ENCODE results near the gene OPCML.

OPCML gene

GRCh38 chr11:132802947-132803346 lies 729.4 kb downstream of the OPCML start:
- Histone ChIP-seq H3K4me1 (ENCODE audit: control insufficient read depth in 1 of 2, insufficient read depth in 1 of 2, low read depth in 1 of 2, low read length in 1 of 2) (no peaks in the 10 kb centered on the region), H3K36me3 (no peaks in the 10 kb centered on the region), H3K9me3 (no peaks in the 10 kb centered on the region), H3K27ac (no peak overlapping the region), H3K27me3 (no peaks in the 10 kb centered on the region), H3K4me3 (ENCODE audit: low read depth in 1 of 2, low read length in 1 of 2) (no peak overlapping the region)
- no peak for TF ChIP-seq CTCF (IDR thresholded peaks at IDR 0.05)

- Histone ChIP-seq H3K27me3 (no peaks in the 10 kb centered on the region), H3K4me3 (ENCODE audit: low read depth in 1 of 2, low read length in 1 of 2) (no peak overlapping the region), H3K9me3 (no peaks in the 10 kb centered on the region), H3K27ac (no peak overlapping the region), H3K36me3 (no peaks in the 10 kb centered on the region), H3K4me1 (ENCODE audit: control insufficient read depth in 1 of 2, insufficient read depth in 1 of 2, low read depth in 1 of 2, low read length in 1 of 2) (no peaks in the 10 kb centered on the region)
- TF ChIP-seq CTCF (IDR thresholded peaks at IDR 0.05), result no peak
These were observed 738.5 kb downstream of the OPCML start for GRCh38 chr11:132793831-132794230.

GRCh38 chr11:132792341-132793140 lies 739.8 kb downstream of the OPCML start:
- H3K27ac ChIP-seq, result no peak overlapping the region
- TF ChIP-seq CTCF (IDR thresholded peaks at IDR 0.05), result no peak
- H3K9me3 ChIP-seq, result no peaks in the 10 kb centered on the region

GRCh38 chr11:132790971-132791370 lies 741.3 kb downstream of the OPCML start:
- Histone ChIP-seq H3K27me3 (no peaks in the 10 kb centered on the region), H3K36me3 (no peaks in the 10 kb centered on the region), H3K9me3 (no peaks in the 10 kb centered on the region), H3K4me3 (ENCODE audit: low read depth in 1 of 2, low read length in 1 of 2) (no peak overlapping the region), H3K4me1 (ENCODE audit: control insufficient read depth in 1 of 2, insufficient read depth in 1 of 2, low read depth in 1 of 2, low read length in 1 of 2) (no peaks in the 10 kb centered on the region), H3K27ac (no peak overlapping the region)
- no peak for TF ChIP-seq CTCF (IDR thresholded peaks at IDR 0.05)

More at GRCh38 chr11:132792341-132793140, 739.8 kb downstream of the OPCML start:
- Histone ChIP-seq H3K36me3 (no peaks in the 10 kb centered on the region), H3K27me3 (no peaks in the 10 kb centered on the region), H3K4me1 (ENCODE audit: control insufficient read depth in 1 of 2, insufficient read depth in 1 of 2, low read depth in 1 of 2, low read length in 1 of 2) (no peaks in the 10 kb centered on the region), H3K4me3 (ENCODE audit: low read depth in 1 of 2, low read length in 1 of 2) (no peak overlapping the region)

DNA sequence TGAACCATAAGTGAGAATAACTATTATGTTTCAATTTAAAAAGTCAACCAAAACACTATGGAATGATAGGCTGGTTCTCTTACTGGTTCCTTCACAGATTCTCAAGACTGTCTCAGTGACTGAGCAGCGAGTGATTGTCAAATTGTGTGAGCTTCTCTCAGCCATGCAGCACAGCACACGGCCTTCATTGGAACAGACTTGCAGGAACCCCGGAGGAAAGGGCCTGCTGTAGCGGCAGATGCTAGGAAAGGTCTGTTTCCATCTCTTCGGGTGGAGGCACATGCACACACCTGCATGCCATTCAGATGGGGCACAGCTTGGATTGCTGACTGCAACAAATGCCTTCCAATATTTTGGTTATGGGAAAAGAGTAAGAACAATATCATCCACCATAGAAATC lies 741.8 kb downstream of the OPCML start:
- TF ChIP-seq CTCF (IDR thresholded peaks at IDR 0.05), result no peak
- no peaks in the 10 kb centered on the region for H3K4me1 ChIP-seq (ENCODE audit: control insufficient read depth in 1 of 2, insufficient read depth in 1 of 2, low read depth in 1 of 2, low read length in 1 of 2)

More for the DNA sequence above, 741.8 kb downstream of the OPCML start:
- Histone ChIP-seq H3K9me3 (no peaks in the 10 kb centered on the region), H3K27me3 (no peaks in the 10 kb centered on the region), H3K36me3 (no peaks in the 10 kb centered on the region), H3K27ac (no peak overlapping the region), H3K4me3 (ENCODE audit: low read depth in 1 of 2, low read length in 1 of 2) (no peak overlapping the region)
